Ectodermal cell (in vitro differentiated cells): ENCODE results near the gene CWC22.
"Not testable (repeated sequence)": the region's sequence is repeated elsewhere in the genome, so short reads cannot be mapped to it uniquely, and the experiment has no call there.

Experiments used
- H3K27ac ChIP-seq: 2 replicates; pipeline ENCODE4 v1.7.0; 2013; ENCODE audit warnings: mild to moderate bottlenecking, low read depth, low read length; ENCODE audit not compliant: insufficient read depth, poor library complexity, severe bottlenecking
- H3K27me3 ChIP-seq: 2 replicates; pipeline ENCODE4 v1.7.0; 2013; ENCODE audit warnings: mild to moderate bottlenecking, low read length; ENCODE audit not compliant: insufficient read depth, control insufficient read depth, poor library complexity, severe bottlenecking
- H3K36me3 ChIP-seq: one replicate; pipeline ENCODE4 v1.7.0; 2013; ENCODE audit warnings: low read length; ENCODE audit not compliant: control insufficient read depth, insufficient read depth
- H3K4me1 ChIP-seq: one replicate; pipeline ENCODE4 v1.7.0; 2013; ENCODE audit warnings: low read length; ENCODE audit not compliant: control insufficient read depth, insufficient read depth
- H3K4me3 ChIP-seq: 2 replicates; pipeline ENCODE4 v1.7.0; 2013; ENCODE audit warnings: low read depth, low read length, control low read depth; ENCODE audit not compliant: insufficient read depth
- H3K9me3 ChIP-seq: 2 replicates; pipeline ENCODE4 v1.7.0; 2013; ENCODE audit warnings: mild to moderate bottlenecking, low read length, moderate library complexity; ENCODE audit not compliant: control insufficient read depth
- WGBS, 2 experiments: methylation state at CpG; one replicate each; pipeline ENCODE4 v1.1.7; 2013; ENCODE audit warnings: missing lambda C conversion rate in 2 of 2; 5-methylcytosine and 5-hydroxymethylcytosine counted together

The CWC22 gene

GRCh38 chr2:179938026-179938425, 69.1 kb downstream of the CWC22 start:
- Histone ChIP-seq H3K9me3 (no peaks in the 10 kb centered on the region), H3K27me3 (no peaks in the 10 kb centered on the region), H3K36me3 (no peaks in the 10 kb centered on the region), H3K4me3 (no peak overlapping the region), H3K4me1 (no peaks in the 10 kb centered on the region), H3K27ac (no peak overlapping the region)
- 92 to 94% methylated on average over 2 of the region's 2 CpGs for WGBS, 2 experiments

GRCh38 chr2:179936654-179937053, 70.4 kb downstream of the CWC22 start:
- no peak overlapping the region for H3K27ac ChIP-seq
- no peaks in the 10 kb centered on the region for H3K9me3 ChIP-seq
- no peaks in the 10 kb centered on the region for H3K4me1 ChIP-seq
- H3K27me3 ChIP-seq, result no peaks in the 10 kb centered on the region
- no peaks in the 10 kb centered on the region for H3K36me3 ChIP-seq
- WGBS, 2 experiments, result 82 to 93% methylated on average over 1 to 2 of the region's 3 CpGs
- no peak overlapping the region for H3K4me3 ChIP-seq

- Histone ChIP-seq H3K36me3 (no peaks in the 10 kb centered on the region), H3K4me3 (no peak overlapping the region), H3K27me3 (no peaks in the 10 kb centered on the region), H3K27ac (no peak overlapping the region), H3K9me3 (no peaks in the 10 kb centered on the region), H3K4me1 (no peaks in the 10 kb centered on the region)
- WGBS, 2 experiments, result 100% methylated on average over 1 of the region's 1 CpG
Measured at GRCh38 chr2:179936141-179936540, 71.0 kb downstream of the CWC22 start.

- no peaks in the 10 kb centered on the region for H3K9me3 ChIP-seq
- no peaks in the 10 kb centered on the region for H3K4me1 ChIP-seq
- H3K4me3 ChIP-seq, result no peak overlapping the region
- no peaks in the 10 kb centered on the region for H3K36me3 ChIP-seq
- no peak overlapping the region for H3K27ac ChIP-seq
- H3K27me3 ChIP-seq, result no peaks in the 10 kb centered on the region
- WGBS, 2 experiments, result 98% methylated on average over 2 of the region's 2 CpGs
Measured at GRCh38 chr2:179932786-179933185, 74.3 kb downstream of the CWC22 start.

GRCh38 chr2:179931502-179931901, 75.6 kb downstream of the CWC22 start:
- Histone ChIP-seq H3K9me3 (peaks cover 3% of the 10 kb centered on the region), H3K36me3 (no peaks in the 10 kb centered on the region), H3K27me3 (no peaks in the 10 kb centered on the region), H3K4me3 (no peak overlapping the region), H3K4me1 (no peaks in the 10 kb centered on the region), H3K27ac (no peak overlapping the region)
- WGBS, 2 experiments, result 86% methylated on average over 2 of the region's 3 CpGs; no CpG with 5 or more reads in 1 of the 2 experiments

- not testable (repeated sequence) for H3K4me1 ChIP-seq, H3K36me3 ChIP-seq, H3K9me3 ChIP-seq, H3K27ac ChIP-seq, H3K27me3 ChIP-seq, H3K4me3 ChIP-seq
- whole genome bisulfite sequencing, 2 experiments, result 93 to 94% methylated on average over 3 of the region's 3 CpGs
Measured at GRCh38 chr2:179929997-179930396, 77.1 kb downstream of the CWC22 start.

- Histone ChIP-seq H3K9me3 (peaks cover 3% of the 10 kb centered on the region), H3K27me3 (no peaks in the 10 kb centered on the region), H3K4me1 (no peaks in the 10 kb centered on the region), H3K4me3 (no peak overlapping the region), H3K36me3 (no peaks in the 10 kb centered on the region), H3K27ac (no peak overlapping the region)
- WGBS, 2 experiments, result 88 to 100% methylated on average over 1 of the region's 1 CpG
Measured at GRCh38 chr2:179927041-179927440, 80.1 kb downstream of the CWC22 start.

- no peaks in the 10 kb centered on the region for H3K27me3 ChIP-seq
- peaks cover 3% of the 10 kb centered on the region for H3K9me3 ChIP-seq
- H3K36me3 ChIP-seq, result no peaks in the 10 kb centered on the region
- 50% methylated on average over 2 of the region's 2 CpGs; no CpG with 5 or more reads in 1 of the 2 experiments for WGBS, 2 experiments
- H3K27ac ChIP-seq, result no peak overlapping the region
- H3K4me3 ChIP-seq, result no peak overlapping the region
- no peaks in the 10 kb centered on the region for H3K4me1 ChIP-seq
Measured at GRCh38 chr2:179925713-179926112, 81.4 kb downstream of the CWC22 start.

- no peak overlapping the region for H3K4me3 ChIP-seq
- no peaks in the 10 kb centered on the region for H3K9me3 ChIP-seq
- H3K4me1 ChIP-seq, result no peaks in the 10 kb centered on the region
- H3K36me3 ChIP-seq, result no peaks in the 10 kb centered on the region
- no peak overlapping the region for H3K27ac ChIP-seq
- H3K27me3 ChIP-seq, result no peaks in the 10 kb centered on the region
Measured at GRCh38 chr2:179917272-179917671, 89.8 kb downstream of the CWC22 start.

GRCh38 chr2:179915395-179915992, 91.6 kb downstream of the CWC22 start:
- no peaks in the 10 kb centered on the region for H3K9me3 ChIP-seq
- H3K27me3 ChIP-seq, result no peaks in the 10 kb centered on the region
- H3K4me1 ChIP-seq, result no peaks in the 10 kb centered on the region
- no peak overlapping the region for H3K27ac ChIP-seq
- WGBS, 2 experiments, result 67 to 80% methylated on average over 1 of the region's 1 CpG
- H3K36me3 ChIP-seq, result no peaks in the 10 kb centered on the region
- no peak overlapping the region for H3K4me3 ChIP-seq

- no peaks in the 10 kb centered on the region for H3K4me1 ChIP-seq
- 90 to 92% methylated on average over 3 to 4 of the region's 4 CpGs for WGBS, 2 experiments
Measured at GRCh38 chr2:179913809-179914208, 93.3 kb downstream of the CWC22 start.

More at GRCh38 chr2:179913809-179914208, 93.3 kb downstream of the CWC22 start:
- no peaks in the 10 kb centered on the region for H3K9me3 ChIP-seq
- H3K27ac ChIP-seq, result no peak overlapping the region
- H3K4me3 ChIP-seq, result no peak overlapping the region
- no peaks in the 10 kb centered on the region for H3K27me3 ChIP-seq
- no peaks in the 10 kb centered on the region for H3K36me3 ChIP-seq
